Measurements from ENCODE around the gene LRRC37B. TPM values are rescaled to one million over a fixed set of nuclear protein-coding genes. Genes with fewer than 3 reads are reported as not detected.

LRRC37B gene
- total and polyA plus RNA-seq, 2 donors (not counting 1 experiment from before 2014, with no cell fraction given) = 9.9 to 25.6 TPM

- H3K36me3 ChIP-seq (ENCODE audit: control insufficient read depth, insufficient read depth, low read length) = no peaks in the 10 kb centered on the region
- no peaks in the 10 kb centered on the region for H3K9me3 ChIP-seq (ENCODE audit: control insufficient read depth, insufficient read depth, low read depth, low read length)
- no peaks in the 10 kb centered on the region for H4K20me1 ChIP-seq (ENCODE audit: control insufficient read depth, extremely low read depth, insufficient read depth, low read length)
- H3K4me2 ChIP-seq (ENCODE audit: extremely low read depth, insufficient read depth, low read length) = no peak overlapping the region
- no peaks in the 10 kb centered on the region for H3K27me3 ChIP-seq (ENCODE audit: control insufficient read depth, insufficient read depth, low read length)
- no peaks in the 10 kb centered on the region for H3K4me1 ChIP-seq (ENCODE audit: control insufficient read depth, extremely low read depth, insufficient read depth, low read length)
- no peak overlapping the region for H3K4me3 ChIP-seq (replicated peaks in 1 of 4; ENCODE audit: control extremely low read depth in 1 of 4, insufficient read depth in 1 of 4, low read depth in 3 of 4, low read length in 4 of 4)
- TF ChIP-seq CTCF (conservative IDR thresholded peaks at IDR 0.05 in 1 of 2, IDR thresholded peaks at IDR 0.05 in 1 of 2; ENCODE audit: low read depth in 1 of 2, low read length in 2 of 2) (no peak), EZH2 (IDR thresholded peaks at IDR 0.05; ENCODE audit: low read length, missing control alignments) (no peak)
- no peak overlapping the region for H3K27ac ChIP-seq (ENCODE audit: insufficient read depth, low read length)
- no peak overlapping the region for H2AFZ ChIP-seq (ENCODE audit: low read length)
- DNase-seq (ENCODE audit: low read depth in 2 of 2) = no peak
- H3K9ac ChIP-seq (ENCODE audit: insufficient read depth, low read length) = no peak overlapping the region
- H3K79me2 ChIP-seq (ENCODE audit: control insufficient read depth, insufficient read depth, low read length) = no peaks in the 10 kb centered on the region
Observed at GRCh38 chr17:32102172-32102571, 95.0 kb downstream of the LRRC37B start.

DNA sequence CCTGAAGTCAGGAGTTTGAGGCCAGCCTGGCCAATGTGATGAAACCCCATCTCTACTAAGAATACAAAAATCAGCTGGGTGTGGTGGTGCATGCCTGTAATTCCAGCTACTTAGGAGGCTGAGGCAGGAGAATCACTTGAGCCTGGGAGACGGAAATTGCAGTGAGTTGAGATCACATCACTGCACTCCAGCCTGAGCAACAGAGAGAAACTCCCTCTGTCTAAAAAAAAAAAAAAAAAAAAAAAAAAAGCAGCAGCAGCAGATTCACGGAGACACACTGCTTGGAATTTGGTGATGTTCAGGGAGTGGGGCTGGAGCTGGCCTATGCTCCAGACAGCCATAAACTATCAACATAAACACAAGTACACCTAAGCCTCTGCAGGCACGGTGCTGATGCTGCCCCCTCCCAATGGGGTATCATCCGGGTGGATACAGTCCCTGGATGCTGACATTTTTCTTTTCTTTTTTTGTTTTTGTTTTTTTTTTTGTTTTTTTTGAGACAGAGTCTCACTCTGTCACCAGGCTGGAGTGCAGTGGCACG, 95.5 kb downstream of the LRRC37B start:
- no peak overlapping the region for H3K4me3 ChIP-seq (replicated peaks in 1 of 4; ENCODE audit: control extremely low read depth in 1 of 4, insufficient read depth in 1 of 4, low read depth in 3 of 4, low read length in 4 of 4)
- no peak overlapping the region for H3K27ac ChIP-seq (ENCODE audit: insufficient read depth, low read length)
- peak in 1 of 2 donors; percentile 13 for DNase-seq (ENCODE audit: low read depth in 2 of 2)
- H3K27me3 ChIP-seq (ENCODE audit: control insufficient read depth, insufficient read depth, low read length) = no peaks in the 10 kb centered on the region
- H3K79me2 ChIP-seq (ENCODE audit: control insufficient read depth, insufficient read depth, low read length) = no peaks in the 10 kb centered on the region
- no peak overlapping the region for H3K9ac ChIP-seq (ENCODE audit: insufficient read depth, low read length)
- no peaks in the 10 kb centered on the region for H4K20me1 ChIP-seq (ENCODE audit: control insufficient read depth, extremely low read depth, insufficient read depth, low read length)
- no peak for TF ChIP-seq EZH2 (IDR thresholded peaks at IDR 0.05; ENCODE audit: low read length, missing control alignments)
- no peak for TF ChIP-seq CTCF (conservative IDR thresholded peaks at IDR 0.05 in 1 of 2, IDR thresholded peaks at IDR 0.05 in 1 of 2; ENCODE audit: low read depth in 1 of 2, low read length in 2 of 2)
- H3K36me3 ChIP-seq (ENCODE audit: control insufficient read depth, insufficient read depth, low read length) = no peaks in the 10 kb centered on the region
- no peaks in the 10 kb centered on the region for H3K9me3 ChIP-seq (ENCODE audit: control insufficient read depth, insufficient read depth, low read depth, low read length)
- H3K4me2 ChIP-seq (ENCODE audit: extremely low read depth, insufficient read depth, low read length) = no peak overlapping the region
- no peaks in the 10 kb centered on the region for H3K4me1 ChIP-seq (ENCODE audit: control insufficient read depth, extremely low read depth, insufficient read depth, low read length)
- no peak overlapping the region for H2AFZ ChIP-seq (ENCODE audit: low read length)

Other genes with a start within 250 kb of the LRRC37B start
- 96.3 and 97.9 TPM in 2 replicates for gene COPRS, start 148.1 kb upstream of the LRRC37B start, total RNA-seq
- gene COPRS, start 148.1 kb upstream of the LRRC37B start, polyA plus RNA-seq = 98.7 and 108 TPM in 2 replicates
- gene UTP6, start 105.7 kb upstream of the LRRC37B start, total RNA-seq = 23.3 and 24.4 TPM in 2 replicates
- 33.5 and 38.8 TPM in 2 replicates for gene UTP6, start 105.7 kb upstream of the LRRC37B start, polyA plus RNA-seq
- gene SUZ12, start 70.4 kb upstream of the LRRC37B start, total RNA-seq = 18.7 and 26.1 TPM in 2 replicates
- 26.4 and 30.3 TPM in 2 replicates for gene SUZ12, start 70.4 kb upstream of the LRRC37B start, polyA plus RNA-seq
- 44.7 and 58.8 TPM in 2 replicates for gene RHOT1, start 135.1 kb downstream of the LRRC37B start, total RNA-seq
- gene RHOT1, start 135.1 kb downstream of the LRRC37B start, polyA plus RNA-seq = 41.3 and 45.6 TPM in 2 replicates